Measurements from ENCODE around the gene ATP1A4.

Gene ATP1A4

DNA sequence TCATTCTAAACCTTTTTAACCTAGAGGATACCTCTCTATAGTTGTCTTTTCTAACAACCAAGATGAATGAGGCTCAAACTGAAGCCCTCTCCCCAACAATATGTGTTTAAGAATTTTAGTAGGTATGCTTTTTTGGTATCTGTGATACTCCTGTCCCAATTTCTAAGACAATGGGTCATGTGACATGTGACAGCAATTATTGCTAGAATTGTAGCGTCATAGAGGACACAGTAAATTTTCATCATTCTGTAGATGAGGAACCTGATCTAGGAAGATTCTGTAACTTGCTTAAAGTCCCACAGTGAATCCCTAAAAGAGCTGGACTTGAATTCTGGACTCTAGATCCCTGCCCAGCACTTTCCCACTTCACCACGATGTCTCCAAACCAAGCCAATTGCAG lies 27.3 kb downstream of the ATP1A4 start:
- DNase-seq: no peak

DNA sequence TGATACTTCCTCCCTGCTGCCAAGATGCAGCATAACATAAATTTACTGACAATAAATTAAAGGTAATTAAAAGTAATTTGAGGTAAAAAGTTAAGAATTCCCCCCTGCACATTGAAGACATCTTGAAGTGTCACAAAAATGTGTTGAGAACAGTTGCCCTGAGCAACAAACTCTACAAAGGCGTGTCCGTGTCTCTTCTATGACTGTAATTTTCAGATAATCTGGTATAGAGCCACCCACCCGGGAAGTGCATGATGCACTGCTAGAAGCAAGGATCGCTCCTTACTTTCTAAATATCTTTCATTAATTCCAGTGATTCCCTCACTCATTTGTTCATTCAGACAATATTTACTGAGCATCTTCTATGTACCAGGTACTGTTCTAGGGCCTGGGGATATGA lies 27.9 kb downstream of the ATP1A4 start:
- DNase-seq: no peak

DNA sequence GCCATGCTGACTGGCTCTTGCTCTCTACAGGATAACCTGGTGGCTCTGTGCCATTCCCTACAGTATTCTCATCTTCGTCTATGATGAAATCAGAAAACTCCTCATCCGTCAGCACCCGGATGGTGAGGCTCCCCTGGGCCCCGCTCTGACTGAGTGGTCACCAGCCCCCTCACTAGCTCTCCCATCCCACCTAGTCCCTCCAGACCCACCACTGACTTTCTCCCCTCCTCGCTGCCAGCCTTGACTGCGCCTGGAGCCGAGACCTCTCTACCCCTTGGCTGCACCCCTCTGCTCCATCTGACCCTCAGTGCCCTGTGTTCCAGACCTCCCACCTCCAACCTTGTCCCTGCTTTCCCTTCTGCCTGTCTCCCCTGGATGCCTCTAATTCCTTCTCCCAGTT lies 34.8 kb downstream of the ATP1A4 start:
- no peak for DNase-seq

DNA sequence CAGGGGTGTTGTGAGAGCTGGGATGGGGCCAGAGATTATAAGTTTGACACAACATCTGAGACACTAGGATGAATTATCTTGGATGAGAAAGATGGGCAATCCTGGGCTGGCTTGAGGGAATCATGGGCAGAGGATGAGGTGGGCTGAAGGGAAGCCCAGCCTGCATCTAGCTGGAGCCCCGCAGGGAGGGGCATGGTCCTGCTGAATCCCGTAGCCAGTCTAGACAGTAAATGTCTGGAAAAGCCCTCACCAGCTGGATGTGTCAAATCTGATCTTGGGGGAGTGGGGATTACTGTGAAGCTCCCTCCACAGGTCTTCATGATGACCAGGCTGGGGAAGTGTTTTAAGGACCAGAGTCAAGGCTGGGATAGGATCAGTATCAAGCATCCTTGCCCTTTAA lies 35.3 kb downstream of the ATP1A4 start:
- DNase-seq: no peak

DNA sequence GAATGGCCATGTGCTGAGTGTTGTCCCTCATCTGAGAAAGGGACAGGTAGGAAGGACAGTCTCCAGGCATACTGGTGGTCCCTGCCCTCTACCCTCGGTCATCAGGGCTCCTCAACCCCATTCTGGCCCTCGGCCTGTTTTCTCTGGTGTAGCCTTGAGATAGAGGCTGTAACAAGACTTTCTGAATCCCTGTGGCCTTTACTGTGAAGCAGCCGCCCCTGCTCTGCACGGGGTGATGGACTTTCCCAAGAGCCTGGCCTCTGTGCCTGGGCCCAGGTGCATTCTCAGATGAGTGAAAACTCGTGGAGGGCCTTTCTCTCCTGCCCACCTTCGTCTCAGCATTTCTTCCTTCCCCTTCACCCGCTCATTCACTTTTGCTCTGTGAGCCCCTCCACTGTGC lies 36.0 kb downstream of the ATP1A4 start:
- no peak for DNase-seq

DNA sequence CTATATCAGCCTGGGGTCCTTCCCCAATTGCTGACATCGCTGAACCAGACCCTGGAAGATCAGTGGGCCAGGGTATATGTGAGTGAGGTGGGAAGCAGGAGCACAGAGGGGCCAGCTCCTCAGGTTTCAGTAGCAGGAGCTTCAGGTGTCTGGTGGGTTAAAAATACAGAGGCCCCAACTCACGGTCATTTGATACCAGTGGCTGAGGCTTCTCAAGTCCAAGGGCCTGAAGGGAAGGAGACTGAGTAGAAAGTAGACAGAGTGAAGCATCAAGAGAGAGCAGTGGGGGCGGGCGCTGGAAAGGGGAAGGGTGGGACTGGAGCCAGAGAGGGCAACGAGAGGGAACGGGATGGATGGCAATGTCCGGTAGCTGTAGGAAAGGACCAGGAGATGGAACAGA lies 36.9 kb downstream of the ATP1A4 start:
- DNase-seq: no peak

DNA sequence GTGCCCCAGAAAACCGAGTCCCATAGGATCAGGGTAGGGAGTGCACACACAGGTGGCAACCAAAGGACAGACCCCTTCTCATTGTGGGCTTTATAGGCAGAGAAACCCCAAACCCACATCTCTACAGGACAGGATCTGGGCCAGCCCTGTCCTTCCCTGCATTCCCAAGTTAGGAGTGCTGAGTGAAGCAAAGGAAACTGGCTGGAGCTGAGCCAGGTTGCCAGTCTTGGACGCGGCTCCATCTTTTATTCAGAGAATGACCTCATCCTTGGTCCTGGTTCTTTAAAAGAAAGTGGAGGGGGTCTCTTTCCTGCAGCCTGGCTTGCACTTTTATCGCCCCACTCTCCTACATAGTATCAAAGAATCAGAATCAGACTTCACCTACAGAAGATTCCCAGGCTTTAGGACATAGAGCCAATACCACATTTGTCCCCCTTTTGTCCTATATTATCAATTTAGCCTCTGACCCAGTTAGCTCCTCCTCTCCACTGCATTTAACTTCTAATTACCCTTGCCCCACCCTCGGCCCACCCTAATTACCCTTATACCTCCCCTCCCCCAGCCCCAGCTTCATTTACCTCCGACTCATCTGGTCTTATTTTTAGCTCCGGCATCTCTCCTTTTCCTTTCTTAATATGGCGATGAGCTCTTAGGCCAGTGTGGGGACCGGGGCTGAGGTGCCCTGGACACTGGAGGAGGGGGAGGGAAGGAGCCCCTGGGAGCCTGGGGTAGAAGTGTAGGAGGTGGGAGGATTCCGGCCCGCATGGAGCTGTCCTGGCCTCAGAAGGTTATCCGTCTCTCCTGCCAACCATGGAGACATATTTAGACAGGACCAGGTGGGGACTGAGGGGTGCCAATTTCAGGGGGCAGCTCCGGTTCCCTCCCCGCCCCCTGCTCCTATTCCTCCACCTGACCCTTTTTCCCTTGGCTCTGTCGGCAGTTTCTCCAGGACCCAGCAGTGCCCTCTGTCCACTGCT lies 38.5 kb downstream of the ATP1A4 start, which contains the start of gene CASQ1:
Gene CASQ1 (plus strand): TSS at position 927 of the 977 bp plus-strand sequence. CDS start 177 bp downstream, outside the sequence.
- no peak for DNase-seq

DNA sequence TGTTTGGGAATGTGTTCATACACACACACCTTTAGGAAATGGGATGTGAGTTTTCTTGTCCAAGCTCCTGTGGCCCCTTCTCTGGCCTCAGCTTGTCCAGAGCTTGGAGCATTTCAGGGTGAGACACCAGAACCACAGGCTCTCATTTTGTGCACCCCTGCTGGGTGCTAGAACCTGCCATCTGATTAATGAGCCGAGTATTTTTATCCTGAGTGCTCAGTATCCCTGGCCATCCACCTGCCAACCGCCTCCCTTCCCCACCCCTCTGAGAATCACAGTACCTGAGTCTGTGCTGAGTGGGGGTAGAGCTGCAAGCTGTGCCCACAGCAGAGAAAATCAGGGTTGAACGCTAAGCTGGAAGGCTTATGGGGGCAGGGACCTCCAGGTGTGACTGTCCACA lies 40.4 kb downstream of the ATP1A4 start:
- no peak for DNase-seq

DNA sequence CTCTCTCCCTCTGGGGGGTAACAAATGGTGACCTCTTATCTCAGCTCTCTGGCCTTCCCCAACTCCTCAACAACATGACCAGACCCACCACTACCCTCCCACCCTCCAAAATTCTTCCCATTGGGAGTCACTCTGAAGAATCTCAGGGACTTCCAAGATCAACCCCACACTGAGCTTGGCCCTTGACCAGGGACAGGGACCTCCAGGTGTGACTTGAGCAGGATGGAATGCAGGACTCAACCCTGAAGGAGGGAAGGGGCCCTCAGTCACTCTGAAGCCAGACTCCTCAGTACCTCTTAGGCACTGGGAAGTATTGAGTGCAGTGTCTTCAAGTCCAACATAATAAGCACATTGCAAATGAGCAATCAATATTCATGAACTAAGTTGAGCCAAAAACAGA lies 40.8 kb downstream of the ATP1A4 start:
- DNase-seq: no peak

DNA sequence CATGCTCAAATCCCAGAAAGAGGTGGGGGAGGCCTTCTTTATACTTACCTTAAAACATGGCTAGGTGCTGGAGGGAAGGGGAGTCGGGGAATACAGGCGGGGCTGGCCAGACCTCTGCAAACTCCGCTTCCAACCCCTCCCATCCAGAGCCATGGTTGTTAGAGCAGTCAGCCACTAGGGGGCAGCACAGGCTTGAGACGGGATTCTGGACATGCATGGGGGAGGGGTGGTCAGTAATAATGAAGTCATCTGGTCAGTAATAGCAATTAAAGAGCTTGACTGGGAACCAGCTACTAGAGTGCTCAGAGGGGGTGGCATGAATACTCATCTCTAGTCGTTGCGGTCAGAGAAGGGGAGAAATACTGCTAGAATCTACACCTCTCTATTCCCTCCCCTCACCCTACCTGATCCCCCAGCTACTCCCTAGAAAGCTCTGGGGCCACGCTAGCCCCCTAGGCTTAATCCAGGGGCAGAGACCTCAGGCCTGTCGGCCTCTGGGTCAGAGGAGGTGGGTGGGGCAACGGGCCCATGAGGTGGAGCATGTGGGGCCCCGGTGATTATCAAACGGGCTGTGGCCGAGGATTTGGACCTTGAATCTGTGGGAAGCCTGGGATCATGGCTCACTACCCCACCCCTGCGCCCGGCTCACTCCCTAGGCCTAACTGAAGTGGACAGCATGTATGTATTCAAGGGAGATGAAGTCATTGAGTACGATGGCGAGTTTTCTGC lies 41.9 kb downstream of the ATP1A4 start:
- DNase-seq: peak; percentile 69

DNA sequence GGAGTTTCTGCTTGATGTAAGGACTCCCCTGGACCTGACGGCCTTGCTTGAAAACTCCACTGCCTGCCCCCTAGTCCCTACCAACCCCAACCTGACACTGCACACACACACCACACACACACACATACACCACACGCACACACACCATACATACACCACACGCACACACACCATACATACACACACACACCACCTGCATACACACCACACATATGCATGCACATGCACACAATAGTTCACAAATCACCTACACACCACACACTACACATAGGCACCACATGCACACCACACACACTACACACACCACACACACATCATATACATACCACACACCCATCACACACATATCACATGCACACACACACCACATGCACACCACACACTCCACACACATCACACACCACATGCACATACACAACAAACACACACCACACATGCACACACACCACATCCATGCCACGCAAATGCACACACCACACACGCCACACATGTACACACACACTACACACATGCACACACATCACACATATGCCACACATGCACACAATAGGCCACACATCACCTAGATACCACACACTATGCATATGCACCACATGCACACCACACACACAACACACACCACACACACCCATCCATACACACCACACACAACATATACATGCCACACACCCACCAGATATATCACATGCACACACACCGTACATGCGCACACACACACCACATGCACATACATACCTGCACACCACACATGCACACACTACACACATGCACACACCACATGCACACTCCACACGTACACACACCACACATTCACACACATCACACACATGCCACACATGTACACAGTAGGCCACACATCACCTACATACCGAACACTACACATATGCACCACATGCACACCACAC lies 42.7 kb downstream of the ATP1A4 start:
- DNase-seq: no peak

DNA sequence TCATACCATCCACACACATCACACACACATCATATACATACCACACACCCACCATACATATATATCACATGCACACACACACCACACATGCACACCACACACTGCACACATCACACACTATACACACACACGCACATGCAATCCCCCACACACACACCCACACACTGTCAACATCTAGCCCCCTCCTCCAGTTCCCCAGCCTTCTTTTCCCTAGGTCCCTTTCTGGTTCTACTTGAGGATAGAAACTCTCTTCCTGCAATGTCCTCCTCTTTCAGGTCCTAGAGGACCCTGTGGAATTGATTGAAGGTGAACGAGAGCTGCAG lies 43.3 kb downstream of the ATP1A4 start:
- no peak for DNase-seq

DNA sequence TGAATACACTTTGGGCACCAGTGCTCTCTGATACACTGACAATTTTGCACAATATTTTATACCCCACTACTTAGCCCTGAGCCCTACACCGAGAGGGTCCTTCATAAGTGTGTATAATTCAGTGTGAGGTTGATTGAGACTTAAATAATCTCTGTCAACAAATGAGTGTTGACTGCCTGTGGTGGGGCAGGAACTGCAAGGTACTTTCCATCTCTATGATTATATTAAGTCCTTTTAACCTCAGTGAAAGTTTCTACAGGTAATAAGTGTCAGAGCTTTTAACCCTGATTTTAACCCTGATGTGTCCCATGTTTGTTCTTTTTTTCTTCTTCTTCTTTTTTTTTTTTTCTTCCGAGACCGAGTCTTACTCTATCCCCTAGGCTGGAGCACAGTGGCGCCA lies 44.7 kb downstream of the ATP1A4 start:
- DNase-seq: no peak

DNA sequence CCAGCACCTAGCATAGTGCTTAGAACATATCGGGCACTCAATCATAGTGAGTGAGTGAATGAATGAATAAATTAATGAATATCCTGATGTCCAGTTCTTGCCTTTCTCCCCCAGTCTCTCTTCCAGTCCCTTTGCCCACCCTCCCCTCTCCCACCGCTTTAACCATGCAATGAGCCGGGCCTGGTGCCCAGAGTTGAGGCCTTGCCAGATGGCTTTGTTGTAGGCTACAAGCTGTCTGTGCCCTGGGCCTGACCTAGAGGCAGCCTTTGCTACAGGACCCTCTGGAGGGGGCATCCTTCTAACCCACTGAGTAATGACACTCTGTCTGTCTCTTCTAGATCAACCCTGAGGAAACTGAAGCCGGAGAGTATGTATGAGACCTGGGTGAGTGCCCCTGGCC lies 45.8 kb downstream of the ATP1A4 start:
- peak; percentile 28 for DNase-seq

DNA sequence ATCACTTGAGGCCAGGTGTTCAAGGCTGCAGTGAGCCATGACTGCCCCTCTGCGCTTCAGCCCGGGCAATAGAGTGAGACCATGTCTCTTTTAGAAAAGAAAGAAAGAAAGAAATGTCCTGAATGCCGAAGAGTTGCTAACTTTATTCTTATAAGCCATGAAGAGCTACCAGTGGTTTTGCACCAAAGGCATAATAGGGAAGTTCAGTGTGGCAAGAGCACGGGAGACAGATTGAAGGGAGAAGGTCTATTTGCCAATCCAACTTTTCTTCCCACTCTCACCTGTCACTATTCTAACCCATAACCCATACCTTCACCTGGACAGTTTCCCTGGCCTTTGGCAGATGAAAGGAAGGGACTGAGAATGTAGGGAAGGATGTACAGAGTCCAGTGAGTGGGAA lies 49.4 kb downstream of the ATP1A4 start:
- DNase-seq: no peak

DNA sequence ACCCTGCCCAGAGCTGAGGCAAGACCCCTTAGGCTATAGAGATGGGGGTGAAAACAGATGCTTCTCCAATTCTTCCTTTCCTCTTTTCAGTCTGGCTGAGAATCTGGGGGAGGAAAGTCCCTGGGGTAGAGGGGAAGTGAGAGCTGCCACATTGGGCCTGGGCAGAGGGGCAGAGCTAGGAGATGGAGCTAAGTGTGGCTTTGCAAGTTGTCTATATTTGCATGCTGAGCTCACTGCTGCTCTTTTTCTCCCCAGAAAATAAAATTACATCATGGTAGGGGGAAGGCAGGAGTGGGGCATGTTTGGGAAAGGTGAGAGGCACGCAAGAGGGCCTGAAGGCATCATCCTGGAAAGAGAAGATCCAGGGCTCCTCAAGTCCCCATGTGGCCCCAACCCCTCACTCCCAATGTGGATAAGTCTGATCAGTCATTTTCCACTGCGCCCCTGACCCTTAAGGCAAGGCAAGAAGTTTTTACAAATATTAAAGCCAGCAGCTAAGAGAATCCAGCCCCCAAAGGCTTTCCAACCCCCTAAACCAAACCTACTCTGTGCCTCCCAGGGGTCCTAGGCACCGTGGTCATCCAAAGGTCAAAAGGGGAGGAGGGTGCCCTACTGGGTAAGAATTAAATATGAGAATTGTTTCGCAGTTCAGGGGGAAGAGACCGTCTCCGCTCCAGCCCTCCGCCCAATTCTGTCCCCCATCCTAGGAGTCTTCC lies 53.3 kb downstream of the ATP1A4 start:
- DNase-seq: no peak

DNA sequence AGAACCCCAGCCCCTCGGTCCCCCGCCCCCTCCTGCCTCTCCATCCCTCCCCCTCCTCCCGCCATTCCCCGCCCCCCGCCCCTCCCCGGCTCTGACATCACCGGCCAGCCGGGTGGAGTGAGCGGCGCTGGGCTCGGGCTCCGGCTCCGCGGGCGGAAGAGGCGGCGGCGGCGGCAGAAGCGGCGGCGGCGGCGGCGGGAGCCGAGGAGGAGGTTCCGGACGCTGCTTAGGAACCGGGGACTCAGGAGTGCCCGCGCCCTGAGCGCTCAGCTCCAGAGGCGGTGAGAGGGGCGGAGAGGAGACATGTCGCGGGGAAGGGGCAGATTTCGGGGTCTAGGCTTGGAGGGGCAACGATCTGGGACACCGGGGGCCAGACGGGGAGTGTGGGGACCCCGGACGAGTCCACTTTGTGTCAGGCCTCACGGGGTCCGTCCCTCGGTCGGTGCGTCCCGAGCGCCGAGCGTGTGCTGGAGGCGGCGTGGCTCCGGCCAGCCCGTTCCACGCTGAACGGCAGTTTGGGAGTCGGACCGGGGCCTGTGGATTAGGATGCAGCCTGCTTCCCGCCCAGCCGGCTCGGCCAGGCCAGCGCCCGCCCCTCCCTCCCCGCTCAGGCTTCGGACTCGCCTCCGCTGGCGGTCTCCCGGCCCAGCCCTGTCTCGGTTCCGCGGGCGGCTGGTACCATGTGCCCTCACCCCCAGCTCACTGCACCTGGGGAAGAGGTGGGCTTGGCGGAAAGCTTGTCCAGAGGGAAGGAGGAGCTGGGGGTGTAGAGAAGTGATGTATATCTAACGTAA lies 54.0 kb downstream of the ATP1A4 start, which contains the start of gene PEA15:
Gene PEA15 (plus strand): TSS at position 143 of the 794 bp plus-strand sequence. CDS start 6,161 bp downstream, outside the sequence.
- DNase-seq: peak; percentile 17

DNA sequence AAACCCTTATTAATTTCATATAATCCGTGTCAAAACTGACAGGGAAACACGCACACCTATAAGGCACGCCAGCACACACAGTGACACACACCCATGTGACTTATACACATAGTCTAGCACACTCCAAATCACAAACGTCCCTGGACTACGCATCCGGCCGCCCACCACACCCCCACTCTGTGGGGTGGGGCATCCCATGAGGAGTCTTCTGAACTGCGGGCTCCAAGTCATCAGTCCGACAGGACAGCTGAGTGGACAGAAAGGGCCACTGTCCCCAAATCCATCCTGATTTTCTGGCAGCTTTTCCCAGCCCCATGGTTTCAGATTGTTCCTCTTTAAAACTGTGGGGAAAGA lies 54.6 kb downstream of the ATP1A4 start:
- DNase-seq: no peak

DNA sequence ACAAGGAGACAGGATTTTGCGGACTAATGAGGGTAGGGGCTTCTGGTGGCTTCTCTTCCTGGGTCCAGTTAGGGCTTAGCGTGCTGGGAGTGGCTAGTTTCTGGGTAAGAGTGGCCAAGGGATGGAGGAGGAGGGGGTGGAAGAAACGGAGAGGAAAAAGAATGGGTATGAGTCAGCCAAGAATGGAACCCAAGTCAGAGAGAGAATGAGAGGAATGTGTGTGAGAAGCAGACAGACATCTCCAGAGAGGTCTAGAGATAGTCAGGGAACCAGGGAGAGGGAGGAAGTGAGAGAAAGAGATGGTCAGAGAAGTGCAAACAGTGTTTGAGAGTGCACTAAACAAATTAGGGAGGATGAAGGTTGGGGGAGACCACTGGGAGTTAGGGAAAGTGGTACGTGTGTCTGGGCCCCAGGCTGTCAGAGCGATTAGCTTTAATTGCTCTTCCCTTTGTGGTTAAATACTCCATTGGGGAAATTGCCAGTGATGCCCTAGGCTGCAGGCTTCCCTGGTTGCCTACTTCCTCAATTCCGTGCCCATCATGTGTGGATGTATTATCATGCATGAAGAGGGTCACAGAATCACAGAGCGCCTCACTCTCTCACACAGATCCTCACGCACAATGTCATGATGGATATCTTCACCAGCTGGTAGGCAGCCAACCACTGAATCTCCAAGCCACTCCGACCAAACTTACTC lies 55.2 kb downstream of the ATP1A4 start:
- DNase-seq: no peak

DNA sequence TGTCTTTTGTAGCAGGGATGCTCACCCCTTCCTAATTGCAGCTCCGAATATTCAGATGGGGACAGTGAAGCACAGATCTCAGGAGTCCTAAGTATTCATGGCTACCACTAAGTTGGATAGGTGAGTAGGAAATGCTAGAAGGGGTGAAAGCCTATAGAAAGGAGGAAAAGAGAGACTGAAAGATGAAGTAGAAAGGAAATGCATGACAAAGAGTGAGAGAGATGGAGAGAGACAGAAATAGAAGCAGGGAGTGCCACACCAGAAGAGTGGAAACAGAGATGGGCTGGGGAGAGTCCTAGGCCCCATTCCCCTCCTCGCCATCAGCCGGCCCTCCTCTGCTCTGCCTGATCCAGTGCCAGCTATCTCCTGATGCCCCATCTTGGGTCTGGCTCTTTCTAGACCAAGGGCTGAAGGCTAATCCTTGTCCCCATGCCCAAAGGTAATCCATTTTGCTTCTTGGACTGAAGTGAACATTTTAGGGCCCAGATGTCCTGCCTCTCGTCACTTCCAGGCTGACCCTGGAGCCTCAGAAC lies 55.8 kb downstream of the ATP1A4 start:
- DNase-seq: no peak
